ENCODE results near the gene UVRAG. TPM values are rescaled to one million over a fixed set of nuclear protein-coding genes. Genes with fewer than 3 reads are reported as not detected.

UVRAG gene
- total and polyA plus RNA-seq, 2 donors from 2014 or later = 7.2 to 27.9 TPM

- Histone ChIP-seq H3K9me3 (ENCODE audit: control insufficient read depth in 2 of 3, insufficient read depth in 1 of 3, low read length in 3 of 3) (no peaks in the 10 kb centered on the region), H3K9ac (ENCODE audit: low read length in 3 of 3) (no peak overlapping the region), H3K27ac (ENCODE audit: low read depth in 2 of 2, low read length in 2 of 2) (no peak overlapping the region), H3K4me1 (ENCODE audit: control insufficient read depth in 2 of 3, insufficient read depth in 2 of 3, low read depth in 1 of 3, low read length in 3 of 3) (peaks cover 0 to 3% (median 0%) of the 10 kb centered on the region in 3 donors), H3K36me3 (ENCODE audit: control insufficient read depth in 2 of 3, insufficient read depth in 3 of 3, low read length in 3 of 3) (no peaks in the 10 kb centered on the region), H3K27me3 (ENCODE audit: control insufficient read depth, insufficient read depth, low read length) (no peaks in the 10 kb centered on the region), H3K4me3 (ENCODE audit: low read length in 3 of 3) (no peak overlapping the region)
- no peak for TF ChIP-seq CTCF (IDR thresholded peaks at IDR 0.05; ENCODE audit: borderline replicate concordance, extremely low read depth, insufficient read depth)
- FAIRE-seq = no peak
- DNase-seq = no peak
- intact Hi-C loops (cut with DNase I) = no loop called here
These were observed 340.7 kb downstream of the UVRAG start for GRCh38 chr11:76155500-76156227.

GRCh38 chr11:76156971-76157427 is 342.0 kb downstream of the UVRAG start:
- Histone ChIP-seq H3K9me3 (ENCODE audit: control insufficient read depth in 2 of 3, insufficient read depth in 1 of 3, low read length in 3 of 3) (no peaks in the 10 kb centered on the region), H3K4me3 (ENCODE audit: low read length in 3 of 3) (no peak overlapping the region), H3K36me3 (ENCODE audit: control insufficient read depth in 2 of 3, insufficient read depth in 3 of 3, low read length in 3 of 3) (no peaks in the 10 kb centered on the region), H3K27ac (ENCODE audit: low read depth in 2 of 2, low read length in 2 of 2) (no peak overlapping the region), H3K9ac (ENCODE audit: low read length in 3 of 3) (no peak overlapping the region), H3K27me3 (ENCODE audit: control insufficient read depth, insufficient read depth, low read length) (no peaks in the 10 kb centered on the region), H3K4me1 (ENCODE audit: control insufficient read depth in 2 of 3, insufficient read depth in 2 of 3, low read depth in 1 of 3, low read length in 3 of 3) (peaks cover 0 to 1% (median 0%) of the 10 kb centered on the region in 3 donors)
- TF ChIP-seq CTCF (IDR thresholded peaks at IDR 0.05; ENCODE audit: borderline replicate concordance, extremely low read depth, insufficient read depth) = no peak
- FAIRE-seq (no peak), DNase-seq (no peak)
- intact Hi-C loops (cut with DNase I) = no loop called here

GRCh38 chr11:76157891-76158290 is 342.9 kb downstream of the UVRAG start:
- no peak for DNase-seq
- H3K9ac ChIP-seq (ENCODE audit: low read length in 3 of 3) = no peak overlapping the region
- no peaks in the 10 kb centered on the region for H3K9me3 ChIP-seq (ENCODE audit: control insufficient read depth in 2 of 3, insufficient read depth in 1 of 3, low read length in 3 of 3)
- no peak for FAIRE-seq
- H3K36me3 ChIP-seq (ENCODE audit: control insufficient read depth in 2 of 3, insufficient read depth in 3 of 3, low read length in 3 of 3) = no peaks in the 10 kb centered on the region
- H3K4me1 ChIP-seq (ENCODE audit: control insufficient read depth in 2 of 3, insufficient read depth in 2 of 3, low read depth in 1 of 3, low read length in 3 of 3) = no peaks in the 10 kb centered on the region
- intact Hi-C loops (cut with DNase I) = no loop called here
- H3K27ac ChIP-seq (ENCODE audit: low read depth in 2 of 2, low read length in 2 of 2) = no peak overlapping the region
- no peak for TF ChIP-seq CTCF (IDR thresholded peaks at IDR 0.05; ENCODE audit: borderline replicate concordance, extremely low read depth, insufficient read depth)
- H3K27me3 ChIP-seq (ENCODE audit: control insufficient read depth, insufficient read depth, low read length) = no peaks in the 10 kb centered on the region
- no peak overlapping the region for H3K4me3 ChIP-seq (ENCODE audit: low read length in 3 of 3)

Data from kidney (tissue), 14 donors.